Mesenteric fat pad (tissue), 1 donor: Measurements from ENCODE around the gene TEAD1. TPM values are rescaled to one million over a fixed set of nuclear protein-coding genes. Genes with fewer than 3 reads are reported as not detected.

Source experiments
- DNase-seq: peaks from one replicate; pipeline ENCODE4 v3.0.0-alpha.2; 2020; ENCODE audit warnings: low spot score
- total RNA-seq: library from RNA; stranded (reverse); fragmentation: NEBNext Ultra II Directional; extraction: Animal tissue kit (Norgen Biotek cat#: 25700); gene quantifications from one replicate; pipeline ENCODE4 v1.2.1, GENCODE V29; 2021
- donor health status: DM: yes; HTN: yes; CAD: no.

Gene TEAD1
- total RNA-seq, 1 donor from 2014 or later, result 150 TPM

GRCh38 chr11:12889243-12889642 lies 215.0 kb downstream of the TEAD1 start:
- DNase-seq, result no peak

DNA sequence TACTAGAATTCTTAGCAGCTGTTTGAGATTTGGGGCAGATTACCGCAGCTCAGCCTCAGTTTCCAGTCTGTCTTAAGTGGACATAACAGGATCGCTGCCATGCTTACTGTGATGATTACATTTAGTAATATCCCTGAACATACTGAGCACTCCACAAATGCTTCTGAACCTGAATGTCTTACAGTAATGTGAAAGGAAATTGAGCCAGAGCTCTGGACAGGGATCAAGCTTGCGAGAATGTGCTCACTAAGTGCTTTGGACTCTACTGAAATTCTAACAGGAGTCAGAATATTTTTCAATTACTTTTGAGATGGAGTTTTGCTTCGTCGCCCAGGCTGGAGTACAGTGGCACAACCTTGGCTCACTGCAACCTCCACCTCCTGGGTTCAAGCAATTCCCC lies 216.3 kb downstream of the TEAD1 start:
- DNase-seq, result no peak

DNA sequence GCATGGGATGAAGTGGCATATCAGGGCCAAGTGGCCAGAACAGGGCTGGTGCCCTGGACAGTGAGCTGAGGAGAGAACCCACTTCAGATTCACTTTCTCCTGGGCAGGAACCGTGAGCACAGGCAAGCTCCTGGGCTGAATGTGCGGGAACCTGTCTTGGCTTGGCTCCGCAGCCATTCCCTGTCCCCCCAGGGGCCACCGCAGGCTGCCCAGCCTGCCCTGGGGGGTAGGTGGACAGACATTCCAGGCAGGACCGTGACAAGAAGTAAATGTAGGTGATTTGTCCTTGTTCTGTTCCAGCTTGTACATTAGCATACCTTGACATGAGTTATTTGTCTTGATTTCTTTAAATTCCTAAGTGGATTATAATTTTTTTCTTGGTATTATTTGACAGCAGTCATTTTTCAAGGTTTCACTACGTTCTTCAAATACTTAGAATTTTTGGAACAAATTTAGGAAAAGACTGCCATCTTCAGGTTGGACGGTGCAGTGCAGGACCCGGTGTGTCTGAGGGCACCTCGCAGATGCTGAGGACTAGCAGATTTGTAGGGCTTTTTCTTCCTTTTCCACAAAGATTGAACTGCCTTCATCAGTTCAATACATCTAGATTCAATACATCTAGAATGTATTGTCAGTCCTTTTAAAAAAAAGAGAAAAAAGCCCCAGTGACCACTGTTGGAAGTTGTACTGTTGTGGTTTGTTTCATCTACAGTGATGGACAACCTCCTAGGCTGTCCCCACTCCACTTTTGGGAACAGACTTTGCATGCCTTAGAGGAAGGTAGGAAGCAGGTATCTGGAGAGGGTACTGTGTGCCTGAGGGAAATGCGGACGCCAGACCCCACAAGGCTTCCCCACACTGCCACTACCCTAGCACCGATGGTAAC lies 219.8 kb downstream of the TEAD1 start:
- no peak for DNase-seq

- DNase-seq, result no peak
Measured at GRCh38 chr11:12897390-12897789, 223.2 kb downstream of the TEAD1 start.

GRCh38 chr11:12897867-12898266 lies 223.6 kb downstream of the TEAD1 start:
- DNase-seq, result no peak

- no peak for DNase-seq
Measured at GRCh38 chr11:12900496-12900895, 226.3 kb downstream of the TEAD1 start.

DNA sequence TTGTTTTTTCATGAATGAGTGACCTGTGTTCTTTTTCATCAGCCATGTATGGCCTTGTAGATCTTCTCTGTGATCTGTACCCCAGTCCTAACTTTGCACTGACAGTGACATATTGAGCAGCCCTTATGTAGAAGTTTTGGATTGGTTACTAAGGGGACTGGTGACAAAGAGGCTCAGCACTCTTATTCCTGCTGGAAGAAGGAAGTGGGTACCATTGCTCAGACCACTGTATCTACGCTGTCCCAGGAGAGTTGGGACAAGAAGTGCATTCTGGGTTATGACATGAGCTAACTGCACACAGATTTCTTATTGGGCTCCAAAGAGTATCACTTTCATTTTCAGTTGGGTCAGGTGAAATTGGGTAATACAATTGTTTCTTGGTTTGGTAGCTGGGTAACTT lies 227.1 kb downstream of the TEAD1 start:
- no peak for DNase-seq

GRCh38 chr11:12901874-12902481 lies 227.8 kb downstream of the TEAD1 start:
- no peak for DNase-seq

- DNase-seq, result no peak
Measured at GRCh38 chr11:12902791-12903486, 228.7 kb downstream of the TEAD1 start.

GRCh38 chr11:12905435-12905834 lies 231.2 kb downstream of the TEAD1 start:
- DNase-seq, result no peak

- no peak for DNase-seq
Measured at GRCh38 chr11:12906501-12906900, 232.3 kb downstream of the TEAD1 start.

DNA sequence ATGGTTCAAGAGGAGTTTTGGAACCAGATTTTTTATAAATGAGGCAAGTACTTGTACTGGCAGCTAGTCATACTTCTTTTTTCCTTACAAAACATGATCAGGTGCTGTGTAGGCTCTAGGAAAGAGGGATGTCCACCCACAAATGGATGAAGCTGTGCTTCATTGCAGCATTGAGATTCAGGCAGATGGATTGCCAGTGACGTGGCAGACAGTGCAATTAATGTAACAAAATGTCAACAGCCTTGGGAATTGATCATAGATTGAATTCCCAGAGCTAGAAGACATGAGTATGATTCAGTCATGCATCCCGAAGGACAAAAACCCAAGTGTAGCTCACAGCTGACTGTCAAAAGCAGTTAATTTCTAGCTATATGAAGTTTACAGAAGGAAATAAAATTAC lies 235.7 kb downstream of the TEAD1 start:
- no peak for DNase-seq

DNA sequence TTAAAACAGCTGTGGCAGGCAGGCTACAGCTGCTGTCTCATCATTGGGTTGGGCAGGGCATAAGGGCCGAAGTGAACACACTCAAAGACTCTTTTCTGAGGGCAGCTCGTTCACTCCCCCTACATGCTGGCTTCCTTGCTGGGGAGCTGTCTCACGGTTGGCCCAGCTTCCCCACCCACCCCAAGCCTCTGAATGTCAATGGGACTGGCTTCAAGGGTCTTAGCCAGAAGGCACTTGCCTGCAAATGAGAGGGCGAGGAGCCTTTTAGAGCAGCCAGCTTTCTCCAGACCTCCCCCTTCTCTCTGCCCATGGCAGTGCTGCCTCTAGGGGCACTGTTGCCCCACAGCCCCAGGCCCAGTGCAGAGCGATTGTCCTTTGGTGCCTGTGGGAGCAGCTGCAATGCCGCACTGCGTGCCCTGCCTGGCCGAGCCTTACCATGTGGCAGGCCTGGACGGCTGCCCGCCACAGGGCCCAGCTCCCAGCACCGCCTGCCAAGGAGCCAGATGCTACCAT lies 240.2 kb downstream of the TEAD1 start:
- no peak for DNase-seq

GRCh38 chr11:12915093-12915492 lies 240.9 kb downstream of the TEAD1 start:
- DNase-seq, result no peak

- DNase-seq, result no peak
Measured at GRCh38 chr11:12917822-12918221, 243.6 kb downstream of the TEAD1 start.

DNA sequence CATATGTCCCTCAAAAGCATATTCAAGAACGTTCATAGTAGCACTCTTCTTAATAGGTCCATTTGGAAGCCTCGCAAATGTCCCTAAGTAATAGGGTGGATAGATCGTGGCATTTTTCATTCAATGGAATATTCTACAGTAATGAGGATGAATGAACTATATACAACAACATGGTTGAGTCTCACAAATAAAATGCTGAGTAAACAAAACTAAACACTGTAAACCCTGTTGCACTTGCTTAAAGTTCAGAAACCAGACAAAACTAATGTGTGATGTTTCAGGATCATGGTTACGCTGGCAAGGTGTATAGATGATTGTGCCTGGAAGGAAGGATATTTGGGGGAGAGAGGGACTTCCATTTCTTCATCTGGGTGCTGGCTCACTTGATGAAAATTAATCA lies 244.4 kb downstream of the TEAD1 start:
- DNase-seq, result no peak

DNA sequence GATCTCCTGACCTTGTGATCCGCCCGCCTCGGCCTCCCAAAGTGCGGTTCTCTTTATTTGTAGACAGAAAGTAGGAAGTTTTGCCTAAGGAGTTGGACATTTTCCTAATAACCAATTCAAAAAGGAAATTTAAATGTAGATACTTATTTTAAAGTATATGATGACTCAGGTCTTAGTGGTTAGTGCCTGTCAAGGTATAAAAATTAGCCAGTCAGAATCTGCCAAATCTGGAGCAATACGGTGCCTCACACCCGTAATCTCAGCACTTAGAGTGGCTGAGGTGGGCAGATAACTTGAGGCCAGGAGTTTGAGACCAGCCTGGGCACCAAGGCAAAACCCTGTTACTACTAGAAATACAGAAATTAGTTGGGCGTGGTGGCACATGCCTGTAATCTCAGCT lies 248.2 kb downstream of the TEAD1 start:
- DNase-seq, result no peak

DNA sequence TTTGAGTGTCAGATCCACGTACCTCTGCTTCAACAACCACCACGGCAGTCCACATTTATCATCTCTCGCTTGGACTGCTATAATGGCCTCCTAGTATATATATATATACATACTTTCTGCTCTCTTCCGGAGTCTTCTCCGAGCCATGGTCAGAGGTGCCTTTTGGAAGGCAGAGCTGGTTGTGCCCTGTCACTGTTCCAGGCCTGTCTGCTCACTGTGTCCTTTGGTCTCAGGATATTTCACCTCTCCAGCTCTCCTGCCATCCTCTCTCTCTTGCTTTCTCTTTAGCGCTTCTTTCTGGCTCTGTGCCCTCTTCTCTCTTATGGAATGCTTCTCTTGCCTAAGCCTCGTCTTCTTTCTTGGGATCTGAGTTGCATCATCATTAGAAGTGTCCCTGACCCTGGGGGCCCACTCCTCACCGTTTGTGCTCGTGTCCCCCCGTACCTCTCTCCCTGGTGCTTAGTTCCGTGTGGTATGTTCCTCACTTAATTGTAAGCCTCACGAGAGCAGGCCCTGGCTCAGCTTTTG lies 248.8 kb downstream of the TEAD1 start:
- no peak for DNase-seq

DNA sequence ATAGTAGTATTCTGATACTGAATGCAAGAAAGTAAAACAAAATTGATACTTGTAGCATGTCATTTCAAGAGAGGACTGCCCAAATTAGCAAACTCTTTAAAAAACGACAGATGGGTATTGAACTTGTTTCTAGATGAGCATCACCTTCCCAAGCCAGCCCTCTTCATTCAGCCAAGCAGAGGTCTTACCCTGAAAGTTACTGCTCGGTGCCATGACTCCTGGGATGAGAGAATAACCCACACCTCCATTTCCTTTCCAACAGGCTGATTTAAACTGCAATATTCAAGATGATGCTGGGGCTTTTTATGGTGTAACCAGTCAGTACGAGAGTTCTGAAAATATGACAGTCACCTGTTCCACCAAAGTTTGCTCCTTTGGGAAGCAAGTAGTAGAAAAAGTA lies 250.4 kb downstream of the TEAD1 start:
- no peak for DNase-seq

DNA sequence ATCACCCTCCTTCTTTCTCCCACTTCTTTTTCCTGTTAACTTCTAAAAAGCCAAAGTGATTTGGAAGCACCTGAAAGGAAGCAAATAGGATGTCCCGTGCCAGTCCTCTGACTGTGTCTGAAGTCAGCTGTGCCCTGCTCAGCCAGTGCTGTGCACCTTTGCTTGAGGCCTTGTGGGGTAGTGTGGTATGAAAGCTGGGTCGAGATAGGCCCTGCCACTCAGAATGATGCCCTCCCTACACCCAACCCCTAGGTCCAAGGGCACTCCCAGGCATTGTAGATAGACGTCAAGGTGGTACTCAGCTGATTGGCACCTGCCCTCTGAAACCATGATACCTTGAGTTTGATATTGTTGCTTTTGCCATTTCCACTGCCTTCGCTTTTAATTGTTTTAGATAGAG lies 251.3 kb downstream of the TEAD1 start:
- DNase-seq, result no peak

DNA sequence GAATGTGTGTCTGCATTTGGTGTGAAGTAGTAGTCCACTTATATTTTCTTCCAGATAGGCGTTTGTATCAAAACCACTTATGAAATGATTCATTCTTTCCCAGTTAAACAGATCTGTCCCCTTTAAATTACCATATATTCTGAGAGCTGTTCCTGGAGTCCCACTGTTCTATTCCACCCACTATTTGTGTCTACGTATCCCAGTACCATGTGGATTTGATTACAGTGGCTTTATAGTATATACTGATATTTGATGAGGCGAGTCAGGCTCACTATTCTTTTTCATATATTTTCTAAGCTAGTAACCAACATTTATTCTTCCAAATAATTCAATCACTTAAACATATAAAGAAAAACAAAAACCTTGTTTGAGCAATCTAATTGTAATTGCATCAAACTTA lies 253.0 kb downstream of the TEAD1 start:
- DNase-seq, result no peak

- DNase-seq, result no peak
Measured at GRCh38 chr11:12927886-12928285, 253.7 kb downstream of the TEAD1 start.
